Globus pallidus (tissue), 1 donor: ENCODE measurements around the gene ATP1B2.

Experiments used
- DNase-seq: peaks from one replicate; pipeline ENCODE4 v3.0.0-alpha.2; 2015; ENCODE audit warnings: low spot score

Gene ATP1B2

GRCh38 chr17:7685533-7686221 lies 35.0 kb downstream of the ATP1B2 start:
- DNase-seq: peak; percentile 97

GRCh38 chr17:7686222-7687071 lies 35.7 kb downstream of the ATP1B2 start:
- DNase-seq: peak; percentile 90

DNA sequence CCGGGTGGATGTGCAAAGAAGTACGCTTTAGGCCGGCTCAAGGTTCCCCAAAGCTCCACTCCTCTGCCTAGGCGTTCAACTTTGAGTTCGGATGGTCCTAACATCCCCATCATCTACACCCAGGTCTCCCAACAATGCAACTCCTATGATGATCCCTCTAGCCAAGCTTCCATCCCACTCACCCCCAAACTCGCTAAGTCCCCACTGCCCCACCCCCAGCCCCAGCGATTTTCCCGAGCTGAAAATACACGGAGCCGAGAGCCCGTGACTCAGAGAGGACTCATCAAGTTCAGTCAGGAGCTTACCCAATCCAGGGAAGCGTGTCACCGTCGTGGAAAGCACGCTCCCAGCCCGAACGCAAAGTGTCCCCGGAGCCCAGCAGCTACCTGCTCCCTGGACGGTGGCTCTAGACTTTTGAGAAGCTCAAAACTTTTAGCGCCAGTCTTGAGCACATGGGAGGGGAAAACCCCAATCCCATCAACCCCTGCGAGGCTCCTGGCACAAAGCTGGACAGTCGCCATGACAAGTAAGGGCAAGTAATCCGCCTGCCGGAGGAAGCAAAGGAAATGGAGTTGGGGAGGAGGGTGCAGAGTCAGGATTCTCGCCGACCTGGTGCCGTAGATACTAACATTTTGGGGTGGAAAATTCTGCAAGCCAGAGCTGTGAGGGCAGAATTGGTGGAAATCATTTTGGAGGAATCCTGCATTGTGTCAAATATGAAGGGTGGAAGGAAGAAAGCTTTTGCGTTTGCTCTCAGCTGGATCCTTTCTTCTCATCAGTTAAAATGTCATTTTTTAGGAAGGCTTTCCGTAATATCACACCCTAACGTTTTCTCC lies 36.6 kb downstream of the ATP1B2 start, which contains the start of gene TP53:
TP53 (minus strand) TSS at position 419 of the 836 bp plus-strand sequence. CDS start 10,896 bp downstream, outside the sequence.
- peak; percentile 94 for DNase-seq

GRCh38 chr17:7687908-7688807 lies 37.4 kb downstream of the ATP1B2 start, which contains the start of gene WRAP53:
Gene WRAP53 (plus strand): TSS chr17:7688477. CDS start chr17:7688649, 172 bp downstream.
- peak; percentile 98 for DNase-seq

GRCh38 chr17:7688808-7689316 lies 38.1 kb downstream of the ATP1B2 start:
- no peak for DNase-seq

- no peak for DNase-seq
Observed at GRCh38 chr17:7695586-7695985, 44.9 kb downstream of the ATP1B2 start.

GRCh38 chr17:7697828-7698588 lies 47.3 kb downstream of the ATP1B2 start:
- DNase-seq: no peak

GRCh38 chr17:7700510-7700909 lies 49.8 kb downstream of the ATP1B2 start:
- DNase-seq: no peak

DNA sequence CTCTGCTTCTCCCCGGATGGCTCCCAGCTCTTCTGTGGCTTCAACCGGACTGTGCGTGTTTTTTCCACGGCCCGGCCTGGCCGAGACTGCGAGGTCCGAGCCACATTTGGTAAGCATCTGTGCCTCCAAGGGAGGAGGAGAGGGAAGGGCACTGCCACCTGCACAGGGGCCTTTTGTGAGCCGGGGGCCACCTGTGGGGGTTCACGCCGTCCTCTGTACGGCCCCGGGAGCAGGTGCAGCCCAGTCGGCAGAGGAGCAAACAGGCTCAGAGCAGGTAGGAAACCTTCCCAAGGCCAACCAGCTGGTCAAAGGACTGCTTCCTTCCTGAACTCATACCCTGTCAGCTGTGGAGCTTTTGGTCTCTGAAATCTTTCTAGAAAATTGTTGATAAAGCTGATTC lies 51.0 kb downstream of the ATP1B2 start:
- DNase-seq: no peak

DNA sequence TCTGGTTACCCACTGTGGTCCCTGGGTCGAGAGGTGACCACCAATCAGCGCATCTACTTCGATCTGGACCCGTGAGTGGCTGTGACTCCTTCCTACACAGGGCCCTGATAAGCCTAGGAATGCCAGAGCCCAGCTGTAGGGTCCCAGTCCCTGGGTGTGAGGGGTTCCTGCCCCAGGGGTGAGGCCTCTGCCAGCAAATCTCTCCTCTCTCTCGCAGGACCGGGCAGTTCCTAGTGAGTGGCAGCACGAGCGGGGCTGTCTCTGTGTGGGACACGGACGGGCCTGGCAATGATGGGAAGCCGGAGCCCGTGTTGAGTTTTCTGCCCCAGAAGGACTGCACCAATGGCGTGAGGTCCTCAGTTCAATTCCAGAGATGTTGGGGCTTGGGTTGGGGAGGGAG lies 52.0 kb downstream of the ATP1B2 start:
- DNase-seq: no peak

GRCh38 chr17:7703584-7704479 lies 53.1 kb downstream of the ATP1B2 start:
- no peak for DNase-seq

GRCh38 chr17:7704601-7705268 lies 54.0 kb downstream of the ATP1B2 start, which contains the start of gene EFNB3:
Gene EFNB3 (plus strand): TSS chr17:7705202. CDS start chr17:7705599, 397 bp downstream.
- DNase-seq: no peak

DNA sequence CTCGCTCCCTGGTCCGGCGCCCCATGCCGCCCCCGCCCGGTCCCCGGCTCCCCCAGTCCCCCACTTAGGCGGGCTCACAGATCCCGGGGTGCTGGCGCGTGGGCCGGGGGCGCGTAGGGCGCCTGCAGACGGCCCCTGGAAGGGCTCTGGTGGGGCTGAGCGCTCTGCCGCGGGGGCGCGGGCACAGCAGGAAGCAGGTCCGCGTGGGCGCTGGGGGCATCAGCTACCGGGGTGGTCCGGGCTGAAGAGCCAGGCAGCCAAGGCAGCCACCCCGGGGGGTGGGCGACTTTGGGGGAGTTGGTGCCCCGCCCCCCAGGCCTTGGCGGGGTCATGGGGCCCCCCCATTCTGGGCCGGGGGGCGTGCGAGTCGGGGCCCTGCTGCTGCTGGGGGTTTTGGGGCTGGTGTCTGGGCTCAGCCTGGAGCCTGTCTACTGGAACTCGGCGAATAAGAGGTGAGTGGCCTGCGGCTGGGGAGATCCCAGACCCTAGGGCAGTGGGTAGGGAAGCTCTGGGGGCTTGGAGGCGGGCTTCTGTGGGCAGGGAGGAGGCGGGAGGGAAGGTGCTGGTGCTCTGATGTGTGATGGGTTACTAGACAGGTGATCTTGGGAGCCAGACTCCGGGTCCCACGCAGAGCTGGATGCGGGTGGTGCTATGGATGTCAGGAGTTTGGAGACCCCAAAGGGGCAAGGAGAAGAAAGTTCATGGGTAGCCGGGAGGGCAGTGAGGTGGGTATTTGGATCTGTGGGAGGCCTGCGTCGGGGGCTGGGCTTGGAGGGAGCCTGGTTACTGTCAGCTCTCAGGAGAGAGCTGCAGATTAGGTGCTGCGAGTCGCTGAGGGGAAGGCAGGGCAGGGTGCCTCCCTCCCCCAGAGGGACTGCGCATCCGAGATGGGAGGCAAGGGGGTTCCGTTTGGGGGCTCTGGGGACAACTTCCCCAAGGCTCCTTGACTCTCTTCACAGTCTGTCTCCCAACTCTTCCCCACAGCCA lies 54.8 kb downstream of the ATP1B2 start:
- DNase-seq: no peak

- DNase-seq: no peak
Observed at GRCh38 chr17:7706631-7707354, 56.1 kb downstream of the ATP1B2 start.
